ENCODE measurements around the gene TMEM242.

The TMEM242 gene

GRCh38 chr6:157274471-157275226 is 48.7 kb downstream of the TMEM242 start:
- Histone ChIP-seq H3K9me3 (ENCODE audit: insufficient read depth, low read depth, low read length) (no peaks in the 10 kb centered on the region), H3K4me3 (ENCODE audit: low read length) (peak overlapping the region; percentile 73), H3K27ac (ENCODE audit: low read length) (no peak overlapping the region)

GRCh38 chr6:157273756-157274470 is 49.4 kb downstream of the TMEM242 start:
- Histone ChIP-seq H3K9me3 (ENCODE audit: insufficient read depth, low read depth, low read length) (no peaks in the 10 kb centered on the region), H3K9ac (ENCODE audit: low read depth, low read length) (no peak overlapping the region)

More at GRCh38 chr6:157274471-157275226, 48.7 kb downstream of the TMEM242 start:
- Histone ChIP-seq H3K9ac (ENCODE audit: low read depth, low read length) (peak overlapping the region; percentile 58; the same call in 1 of the 2 replicates), H3K4me1 (ENCODE audit: insufficient read depth, low read length) (no peaks in the 10 kb centered on the region; the same call in 1 of the 2 replicates), H3K36me3 (ENCODE audit: insufficient read depth, low read depth, low read length) (no peaks in the 10 kb centered on the region), H3K27me3 (ENCODE audit: insufficient read depth, low read length) (peaks cover 24% of the 10 kb centered on the region)

GRCh38 chr6:157272866-157273755 is 50.2 kb downstream of the TMEM242 start:
- Histone ChIP-seq H3K36me3 (ENCODE audit: insufficient read depth, low read depth, low read length) (no peaks in the 10 kb centered on the region), H3K9ac (ENCODE audit: low read depth, low read length) (no peak overlapping the region), H3K4me1 (ENCODE audit: insufficient read depth, low read length) (no peaks in the 10 kb centered on the region; the same call in 1 of the 2 replicates), H3K27ac (ENCODE audit: low read length) (no peak overlapping the region), H3K27me3 (ENCODE audit: insufficient read depth, low read length) (peaks cover 21% of the 10 kb centered on the region), H3K9me3 (ENCODE audit: insufficient read depth, low read depth, low read length) (no peaks in the 10 kb centered on the region), H3K4me3 (ENCODE audit: low read length) (peak overlapping the region; percentile 73; the same call in 1 of the 2 replicates)

More at GRCh38 chr6:157273756-157274470, 49.4 kb downstream of the TMEM242 start:
- Histone ChIP-seq H3K4me1 (ENCODE audit: insufficient read depth, low read length) (no peaks in the 10 kb centered on the region; the same call in 1 of the 2 replicates), H3K27ac (ENCODE audit: low read length) (no peak overlapping the region), H3K4me3 (ENCODE audit: low read length) (peak overlapping the region; percentile 73), H3K36me3 (ENCODE audit: insufficient read depth, low read depth, low read length) (no peaks in the 10 kb centered on the region), H3K27me3 (ENCODE audit: insufficient read depth, low read length) (peaks cover 21% of the 10 kb centered on the region)

- Histone ChIP-seq H3K9me3 (ENCODE audit: insufficient read depth, low read depth, low read length) (no peaks in the 10 kb centered on the region), H3K9ac (ENCODE audit: low read depth, low read length) (no peak overlapping the region), H3K4me1 (ENCODE audit: insufficient read depth, low read length) (no peaks in the 10 kb centered on the region; the same call in 1 of the 2 replicates), H3K27me3 (ENCODE audit: insufficient read depth, low read length) (peaks cover 21% of the 10 kb centered on the region), H3K4me3 (ENCODE audit: low read length) (no peak overlapping the region), H3K27ac (ENCODE audit: low read length) (no peak overlapping the region), H3K36me3 (ENCODE audit: insufficient read depth, low read depth, low read length) (no peaks in the 10 kb centered on the region)
Measured at GRCh38 chr6:157272372-157272771, 50.9 kb downstream of the TMEM242 start.

- H3K4me1 ChIP-seq (ENCODE audit: insufficient read depth, low read length), result no peaks in the 10 kb centered on the region; the same call in 1 of the 2 replicates
- no peak overlapping the region for H3K4me3 ChIP-seq (ENCODE audit: low read length)
- H3K36me3 ChIP-seq (ENCODE audit: insufficient read depth, low read depth, low read length), result no peaks in the 10 kb centered on the region
- H3K27me3 ChIP-seq (ENCODE audit: insufficient read depth, low read length), result peaks cover 21% of the 10 kb centered on the region
- H3K9me3 ChIP-seq (ENCODE audit: insufficient read depth, low read depth, low read length), result no peaks in the 10 kb centered on the region
- H3K9ac ChIP-seq (ENCODE audit: low read depth, low read length), result no peak overlapping the region
- H3K27ac ChIP-seq (ENCODE audit: low read length), result no peak overlapping the region
Measured at GRCh38 chr6:157271911-157272310, 51.4 kb downstream of the TMEM242 start.

- no peaks in the 10 kb centered on the region for H3K36me3 ChIP-seq (ENCODE audit: insufficient read depth, low read depth, low read length)
- no peak overlapping the region for H3K4me3 ChIP-seq (ENCODE audit: low read length)
- no peaks in the 10 kb centered on the region for H3K9me3 ChIP-seq (ENCODE audit: insufficient read depth, low read depth, low read length)
- H3K9ac ChIP-seq (ENCODE audit: low read depth, low read length), result no peak overlapping the region
- no peaks in the 10 kb centered on the region; the same call in 1 of the 2 replicates for H3K4me1 ChIP-seq (ENCODE audit: insufficient read depth, low read length)
- no peak overlapping the region for H3K27ac ChIP-seq (ENCODE audit: low read length)
- H3K27me3 ChIP-seq (ENCODE audit: insufficient read depth, low read length), result peaks cover 21% of the 10 kb centered on the region
Measured at GRCh38 chr6:157271441-157271840, 51.9 kb downstream of the TMEM242 start.

DNA sequence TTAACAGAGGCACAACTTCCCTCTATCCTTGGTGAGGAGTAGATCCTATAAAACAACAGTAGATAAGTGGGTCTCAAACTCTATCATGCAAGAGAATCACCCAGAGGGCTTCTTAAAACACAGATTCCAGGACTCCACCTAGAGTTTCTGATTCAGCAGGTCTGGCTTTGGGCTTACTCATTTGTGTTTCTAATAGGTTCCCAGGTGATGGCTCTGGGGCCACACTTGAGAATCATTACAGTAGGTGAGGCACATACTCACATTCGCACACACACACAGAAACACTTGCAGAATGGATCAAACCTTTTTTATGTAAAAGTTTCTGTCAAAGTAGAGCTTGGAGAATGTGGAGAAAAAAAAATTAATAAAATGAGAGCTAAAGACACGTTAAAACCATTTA is 52.4 kb downstream of the TMEM242 start:
- Histone ChIP-seq H3K27me3 (ENCODE audit: insufficient read depth, low read length) (peaks cover 21% of the 10 kb centered on the region), H3K9me3 (ENCODE audit: insufficient read depth, low read depth, low read length) (no peaks in the 10 kb centered on the region), H3K27ac (ENCODE audit: low read length) (no peak overlapping the region), H3K9ac (ENCODE audit: low read depth, low read length) (no peak overlapping the region), H3K4me1 (ENCODE audit: insufficient read depth, low read length) (no peaks in the 10 kb centered on the region; the same call in 1 of the 2 replicates), H3K4me3 (ENCODE audit: low read length) (no peak overlapping the region), H3K36me3 (ENCODE audit: insufficient read depth, low read depth, low read length) (no peaks in the 10 kb centered on the region)

- no peaks in the 10 kb centered on the region; the same call in 1 of the 2 replicates for H3K4me1 ChIP-seq (ENCODE audit: insufficient read depth, low read length)
- H3K4me3 ChIP-seq (ENCODE audit: low read length), result no peak overlapping the region
- H3K9ac ChIP-seq (ENCODE audit: low read depth, low read length), result no peak overlapping the region
- no peak overlapping the region for H3K27ac ChIP-seq (ENCODE audit: low read length)
- peaks cover 16% of the 10 kb centered on the region for H3K27me3 ChIP-seq (ENCODE audit: insufficient read depth, low read length)
- no peaks in the 10 kb centered on the region for H3K9me3 ChIP-seq (ENCODE audit: insufficient read depth, low read depth, low read length)
- H3K36me3 ChIP-seq (ENCODE audit: insufficient read depth, low read depth, low read length), result no peaks in the 10 kb centered on the region
Measured at GRCh38 chr6:157270308-157270707, 53.0 kb downstream of the TMEM242 start.

DNA sequence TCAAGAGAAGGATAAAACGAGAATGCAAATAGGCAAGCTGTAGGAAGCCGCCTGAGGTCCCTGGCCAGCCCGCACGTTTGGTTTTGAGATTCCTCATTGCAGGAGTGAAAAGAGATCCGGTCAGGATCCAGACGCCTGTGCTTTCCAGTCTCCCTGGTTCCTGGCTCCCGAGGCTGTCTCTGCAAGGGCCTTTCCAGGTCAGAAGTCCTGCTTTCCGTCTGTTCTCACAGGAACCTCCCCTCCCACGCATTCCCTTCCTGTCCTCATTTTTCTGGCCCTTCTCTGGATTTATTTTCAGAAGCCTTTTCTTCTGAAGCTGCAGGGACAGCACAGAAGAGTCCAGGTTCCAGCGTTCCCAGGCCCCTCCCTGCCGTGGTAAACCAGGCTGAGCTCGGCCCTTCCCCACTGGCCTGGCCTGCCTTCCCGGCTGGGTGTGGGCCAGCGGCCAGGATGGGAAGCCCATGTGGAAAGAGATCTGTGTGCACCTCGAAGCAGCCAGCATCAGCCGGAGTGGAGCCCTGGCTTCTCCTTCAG is 54.0 kb downstream of the TMEM242 start:
- no peak overlapping the region for H3K27ac ChIP-seq (ENCODE audit: low read length)
- no peaks in the 10 kb centered on the region; the same call in 1 of the 2 replicates for H3K4me1 ChIP-seq (ENCODE audit: insufficient read depth, low read length)
- no peaks in the 10 kb centered on the region for H3K9me3 ChIP-seq (ENCODE audit: insufficient read depth, low read depth, low read length)
- no peaks in the 10 kb centered on the region for H3K36me3 ChIP-seq (ENCODE audit: insufficient read depth, low read depth, low read length)
- H3K4me3 ChIP-seq (ENCODE audit: low read length), result no peak overlapping the region
- no peak overlapping the region for H3K9ac ChIP-seq (ENCODE audit: low read depth, low read length)
- peaks cover 10% of the 10 kb centered on the region for H3K27me3 ChIP-seq (ENCODE audit: insufficient read depth, low read length)

DNA sequence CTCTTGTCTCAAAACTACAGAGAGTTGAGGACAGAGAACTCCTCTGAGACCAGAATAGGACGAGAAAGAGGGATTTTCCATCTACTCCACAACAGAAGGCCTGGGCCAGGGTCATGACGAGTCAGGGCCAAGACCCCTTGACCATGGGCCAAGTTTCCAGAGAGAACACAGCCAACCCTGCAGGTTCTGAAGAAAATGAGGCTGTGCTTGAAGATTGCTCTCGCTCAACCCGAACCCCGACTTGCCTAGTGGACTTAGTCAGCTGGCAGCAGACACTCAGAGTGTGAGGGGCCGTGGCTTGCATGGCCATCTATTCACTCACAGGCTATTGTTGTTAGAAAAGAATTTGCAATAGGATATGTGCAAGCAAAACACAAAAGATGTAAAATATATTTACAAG is 54.5 kb downstream of the TMEM242 start:
- Histone ChIP-seq H3K4me3 (ENCODE audit: low read length) (no peak overlapping the region), H3K9ac (ENCODE audit: low read depth, low read length) (no peak overlapping the region), H3K27me3 (ENCODE audit: insufficient read depth, low read length) (peaks cover 5% of the 10 kb centered on the region), H3K36me3 (ENCODE audit: insufficient read depth, low read depth, low read length) (no peaks in the 10 kb centered on the region), H3K4me1 (ENCODE audit: insufficient read depth, low read length) (no peaks in the 10 kb centered on the region; the same call in 1 of the 2 replicates), H3K27ac (ENCODE audit: low read length) (no peak overlapping the region), H3K9me3 (ENCODE audit: insufficient read depth, low read depth, low read length) (no peaks in the 10 kb centered on the region)

GRCh38 chr6:157268396-157268795 is 54.9 kb downstream of the TMEM242 start:
- no peaks in the 10 kb centered on the region for H3K36me3 ChIP-seq (ENCODE audit: insufficient read depth, low read depth, low read length)
- H3K4me3 ChIP-seq (ENCODE audit: low read length), result no peak overlapping the region
- no peaks in the 10 kb centered on the region; the same call in 1 of the 2 replicates for H3K4me1 ChIP-seq (ENCODE audit: insufficient read depth, low read length)
- no peak overlapping the region for H3K27ac ChIP-seq (ENCODE audit: low read length)
- peaks cover under 1% of the 10 kb centered on the region for H3K27me3 ChIP-seq (ENCODE audit: insufficient read depth, low read length)
- no peaks in the 10 kb centered on the region for H3K9me3 ChIP-seq (ENCODE audit: insufficient read depth, low read depth, low read length)
- no peak overlapping the region for H3K9ac ChIP-seq (ENCODE audit: low read depth, low read length)

Measured in iPS-20b (cell line).